ENCODE measurements around the gene HAP1.

- TF ChIP-seq CTCF (IDR thresholded peaks at IDR 0.05; ENCODE audit: poor library complexity), result no peak
- TF ChIP-seq EZH2 (IDR thresholded peaks at IDR 0.05; ENCODE audit: borderline replicate concordance), result no peak
- no peak for TF ChIP-seq EZH2phosphoT487 (IDR thresholded peaks at IDR 0.05; ENCODE audit: low read depth, severe bottlenecking, unreplicated experiment)
Observed at GRCh38 chr17:41682631-41683030, 51.8 kb downstream of the HAP1 start.

Measured in hepatocyte (in vitro differentiated cells).